ENCODE data around the gene NUDT7.

The NUDT7 gene

GRCh38 chr16:77722309-77723107 is at the start of gene NUDT7:
NUDT7 (plus strand) TSS chr16:77722514; CDS start chr16:77722583, 69 bp downstream.
- DNase-seq = peak; percentile 88 to 89

- DNase-seq = no peak
These were observed 47.4 kb upstream of the NUDT7 start for GRCh38 chr16:77674888-77675287.

- peak; percentile 79 to 86 for DNase-seq
These were observed 46.6 kb upstream of the NUDT7 start for GRCh38 chr16:77675464-77676324.

DNA sequence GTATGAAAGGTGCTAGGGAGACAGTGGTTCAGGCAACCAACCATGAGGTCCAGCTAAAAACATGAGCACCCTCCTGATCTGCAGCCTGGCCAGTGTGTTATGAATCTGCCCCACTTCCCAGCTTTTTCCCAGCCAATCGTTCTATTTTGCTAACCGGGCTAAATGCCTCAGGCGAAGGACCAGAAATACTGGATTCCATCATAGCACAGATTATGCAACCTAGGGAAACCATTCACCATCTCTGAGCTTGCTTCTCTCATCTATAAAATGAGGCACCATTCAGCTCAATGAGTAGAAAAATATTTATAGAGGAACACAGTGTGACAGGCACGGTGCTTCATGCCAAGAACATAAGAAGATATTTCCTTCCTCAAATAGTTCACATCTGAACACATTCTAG is 45.2 kb upstream of the NUDT7 start:
- DNase-seq = peak in 1 of 2 experiments; percentile 26

DNA sequence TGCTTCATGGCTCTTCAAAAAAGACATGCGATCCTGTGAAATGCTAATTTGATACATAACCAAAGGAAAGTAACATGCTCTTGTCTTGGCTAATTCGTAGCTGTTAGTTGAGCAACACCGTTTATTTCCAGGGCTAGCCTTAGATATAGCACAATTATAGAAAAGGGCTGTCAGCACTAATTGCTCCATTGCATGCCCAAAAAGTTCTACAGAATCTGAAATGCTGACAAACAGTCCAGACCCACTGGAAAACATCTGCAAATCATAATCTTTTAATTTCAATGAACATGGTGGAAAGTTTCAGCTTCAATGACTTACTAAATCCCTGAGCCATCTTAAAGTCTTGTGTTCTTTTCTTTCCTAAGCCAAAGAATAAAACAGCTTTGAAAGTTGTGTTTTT is 42.9 kb upstream of the NUDT7 start:
- peak in 1 of 2 experiments; percentile 22 for DNase-seq

DNA sequence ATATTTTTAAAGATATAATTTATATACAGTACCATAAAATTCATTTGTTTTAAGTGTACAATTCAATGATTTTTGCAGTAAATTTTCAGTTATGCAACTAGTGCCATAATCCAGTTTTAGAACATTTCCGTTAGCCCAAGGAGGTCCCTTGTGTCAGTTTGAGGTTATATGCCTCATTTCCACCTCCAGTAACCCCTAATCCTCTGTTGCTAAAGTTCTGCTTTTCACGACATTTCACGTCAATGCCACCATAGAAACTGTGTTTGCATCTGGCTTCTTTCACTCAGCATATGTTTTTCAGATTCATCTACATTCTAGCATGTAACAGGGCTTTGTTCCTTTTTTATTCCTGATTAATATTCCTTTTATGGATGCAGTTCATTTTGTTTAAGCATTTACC is 42.4 kb upstream of the NUDT7 start:
- DNase-seq = peak; percentile 96

GRCh38 chr16:77680496-77680895 is 41.8 kb upstream of the NUDT7 start:
- no peak for DNase-seq

- DNase-seq = no peak
These were observed 39.7 kb upstream of the NUDT7 start for GRCh38 chr16:77682586-77682985.

DNA sequence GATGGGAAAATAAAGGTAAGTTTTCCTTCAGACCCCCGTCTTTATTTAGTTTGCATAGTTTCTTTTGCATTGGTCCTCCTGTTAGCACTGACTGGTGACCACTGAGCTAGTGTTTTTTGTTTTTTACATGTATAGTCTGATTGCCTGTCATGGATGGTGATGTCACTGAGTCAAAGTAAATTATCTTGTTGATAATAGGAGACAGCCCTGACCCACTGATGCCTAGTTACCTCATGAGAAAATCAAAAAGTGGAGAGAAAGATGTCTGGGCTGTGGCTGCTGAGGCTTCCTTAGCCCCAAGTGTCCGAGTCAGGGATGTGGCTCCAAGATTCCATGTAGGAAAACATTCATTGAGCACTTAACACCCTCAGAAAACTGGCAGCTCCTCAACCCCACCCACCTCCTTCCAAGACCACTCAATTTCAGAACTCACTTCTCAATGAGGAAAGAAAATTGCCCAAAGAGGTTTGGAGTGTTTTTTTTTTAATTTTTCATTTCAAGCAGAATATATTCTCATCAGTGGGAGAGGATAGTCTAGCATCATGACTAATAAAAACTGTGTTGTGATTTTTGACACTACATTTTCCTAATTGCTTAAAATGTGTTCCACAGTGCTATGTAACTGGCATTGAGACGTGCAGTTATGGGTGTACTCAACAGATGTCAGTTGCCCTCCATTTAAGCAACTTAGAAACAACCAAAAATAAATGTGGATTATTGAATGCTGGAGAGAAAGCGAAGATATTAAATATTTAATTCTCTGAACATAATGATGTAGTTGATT is 38.7 kb upstream of the NUDT7 start:
- DNase-seq = no peak

- no peak for DNase-seq
These were observed 38.2 kb upstream of the NUDT7 start for GRCh38 chr16:77684181-77684526.

GRCh38 chr16:77686385-77686784 is 35.9 kb upstream of the NUDT7 start:
- DNase-seq = no peak

DNA sequence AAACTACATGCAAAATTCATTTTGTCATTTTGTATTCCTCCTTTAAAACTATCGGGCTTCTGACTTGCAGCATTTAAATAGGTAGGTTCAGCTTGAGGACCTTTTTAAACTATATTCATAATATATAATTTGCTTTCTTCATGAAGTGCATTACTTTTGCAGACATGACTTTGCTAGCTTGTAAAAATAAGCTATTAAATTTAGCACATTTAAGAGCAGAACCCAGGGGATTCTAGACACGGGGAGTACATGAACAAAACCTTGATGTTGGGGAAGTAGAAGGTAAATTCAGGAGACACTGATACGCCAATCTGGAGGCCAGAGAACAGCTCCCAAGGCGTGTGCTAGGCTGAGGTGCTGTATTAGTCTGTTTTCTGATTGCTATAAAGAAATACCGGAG is 32.3 kb upstream of the NUDT7 start:
- no peak for DNase-seq

DNA sequence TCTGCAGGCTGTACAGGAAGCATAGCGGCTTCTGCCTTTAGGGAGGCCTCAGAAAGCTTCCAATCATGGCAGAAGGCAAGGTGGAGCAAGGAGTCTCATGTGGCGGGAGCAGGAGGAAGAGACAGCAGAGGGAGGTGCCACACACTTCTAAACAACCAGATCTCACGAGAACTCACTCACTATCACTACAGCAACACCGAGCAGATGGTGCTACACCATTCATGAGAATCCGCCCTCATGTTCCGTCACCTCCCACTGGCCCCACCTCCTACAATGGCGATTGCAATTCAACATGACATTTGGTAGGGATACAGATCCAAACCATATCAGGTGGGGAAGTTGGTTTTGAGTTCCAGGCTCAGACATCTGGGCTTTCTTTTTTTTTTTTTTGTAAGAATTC is 31.9 kb upstream of the NUDT7 start:
- no peak for DNase-seq

GRCh38 chr16:77692612-77693011 is 29.7 kb upstream of the NUDT7 start:
- DNase-seq = no peak

- DNase-seq = no peak
These were observed 26.2 kb upstream of the NUDT7 start for GRCh38 chr16:77696149-77696548.

DNA sequence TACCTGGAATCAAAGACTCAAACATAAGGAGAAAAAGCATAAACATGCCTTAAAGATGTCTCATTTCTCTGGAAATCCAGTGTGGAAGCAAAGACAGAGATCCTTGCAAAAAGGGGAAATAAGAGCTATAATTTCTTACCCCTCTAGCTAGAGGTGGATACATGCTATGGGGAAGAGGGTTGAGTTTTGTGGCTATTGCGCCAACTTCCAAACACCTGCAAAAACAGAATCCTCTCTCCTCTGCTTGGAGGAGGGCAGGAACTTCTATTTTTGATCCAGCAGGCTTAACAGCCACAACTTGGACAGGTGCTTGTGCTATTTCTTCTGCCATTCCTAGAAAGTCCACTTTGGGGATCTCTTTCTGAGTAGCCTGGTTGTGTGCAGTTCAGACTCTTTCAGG is 21.5 kb upstream of the NUDT7 start:
- DNase-seq = peak in 1 of 2 experiments; percentile 41

GRCh38 chr16:77705351-77705750 is 17.0 kb upstream of the NUDT7 start:
- DNase-seq = no peak

DNA sequence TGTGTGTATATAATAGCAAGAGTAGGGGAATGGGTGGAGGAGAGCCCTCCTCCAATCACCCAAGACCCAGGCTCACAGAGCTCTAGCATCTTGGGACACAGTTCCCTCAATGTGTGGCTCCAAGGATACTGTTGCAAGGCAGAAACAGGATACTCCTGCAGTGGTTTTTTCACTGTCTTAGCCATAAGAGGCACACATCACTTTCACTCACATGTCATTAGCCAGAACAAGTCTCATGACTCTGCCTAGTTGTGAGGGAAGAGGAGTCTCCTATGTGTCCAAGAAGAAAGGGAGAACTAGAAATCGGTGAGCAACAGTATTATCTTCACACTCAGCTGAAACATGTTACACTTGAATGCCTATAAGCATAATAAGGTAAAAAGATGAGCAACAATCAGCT is 11.1 kb upstream of the NUDT7 start:
- DNase-seq = no peak

DNA sequence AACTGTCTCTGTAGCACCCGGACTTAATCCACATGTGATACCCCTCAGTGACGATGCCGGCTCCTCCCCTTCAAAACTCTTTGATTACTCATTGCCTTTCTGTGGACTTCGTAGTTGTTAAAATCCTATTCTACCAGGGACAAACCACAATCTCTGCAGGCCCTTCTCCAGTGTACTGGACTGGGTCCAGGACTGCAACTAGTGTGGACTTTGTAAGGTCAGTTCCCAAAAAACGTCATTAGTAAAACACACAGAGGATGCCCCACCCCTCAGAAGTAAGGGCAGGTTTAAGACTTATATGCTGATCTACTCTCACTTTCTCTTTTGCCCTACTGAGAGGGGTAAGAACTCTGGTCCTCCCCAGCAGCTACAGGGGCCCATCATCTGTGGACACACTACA is 10.5 kb upstream of the NUDT7 start:
- no peak for DNase-seq

DNA sequence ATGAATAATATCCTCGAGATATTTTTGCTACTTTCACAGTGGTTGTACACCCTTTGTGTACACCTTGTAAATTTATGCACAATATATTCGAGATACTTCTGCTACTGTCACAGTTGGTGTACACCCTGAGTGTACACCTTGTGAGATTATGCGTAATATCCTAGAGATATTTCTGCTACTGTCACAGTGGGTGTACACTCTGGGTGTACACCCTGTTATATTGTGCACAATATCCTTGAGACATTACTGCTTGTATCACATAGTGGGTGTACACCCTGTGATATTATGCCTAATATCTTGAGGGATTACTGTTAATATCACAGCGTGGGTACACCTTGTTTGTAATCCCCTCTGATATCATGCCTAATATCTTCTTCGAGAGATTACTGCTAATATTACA is 7.2 kb upstream of the NUDT7 start:
- no peak for DNase-seq

GRCh38 chr16:77721752-77722308 is 484 bp upstream of the NUDT7 start:
- DNase-seq = no peak

DNA sequence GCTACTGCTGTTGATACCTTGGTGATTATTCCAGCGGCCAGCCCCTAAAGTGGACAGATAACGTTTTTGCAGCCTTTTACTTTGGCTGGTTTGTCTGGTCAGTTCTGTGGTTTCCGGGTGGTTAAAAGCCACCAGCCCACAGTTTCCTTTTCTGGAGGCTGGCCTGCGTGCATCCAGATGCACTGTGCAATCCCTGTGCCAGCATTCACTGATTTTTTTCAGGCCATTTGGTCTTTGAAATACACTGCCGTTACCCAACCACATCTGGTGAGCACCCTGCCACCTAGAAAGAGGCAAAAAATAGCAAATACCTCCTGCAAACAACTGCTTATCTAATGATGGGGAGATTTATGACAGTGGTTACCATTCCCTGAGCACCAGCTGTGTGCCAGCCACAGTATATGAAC is 797 bp downstream of the NUDT7 start:
- DNase-seq = peak; percentile 26 to 37

GRCh38 chr16:77724174-77724573 is 1.9 kb downstream of the NUDT7 start:
- DNase-seq = no peak

All from Kasumi-1 (cell line).